Measurements from ENCODE around the gene MVB12B.

MVB12B gene

DNA sequence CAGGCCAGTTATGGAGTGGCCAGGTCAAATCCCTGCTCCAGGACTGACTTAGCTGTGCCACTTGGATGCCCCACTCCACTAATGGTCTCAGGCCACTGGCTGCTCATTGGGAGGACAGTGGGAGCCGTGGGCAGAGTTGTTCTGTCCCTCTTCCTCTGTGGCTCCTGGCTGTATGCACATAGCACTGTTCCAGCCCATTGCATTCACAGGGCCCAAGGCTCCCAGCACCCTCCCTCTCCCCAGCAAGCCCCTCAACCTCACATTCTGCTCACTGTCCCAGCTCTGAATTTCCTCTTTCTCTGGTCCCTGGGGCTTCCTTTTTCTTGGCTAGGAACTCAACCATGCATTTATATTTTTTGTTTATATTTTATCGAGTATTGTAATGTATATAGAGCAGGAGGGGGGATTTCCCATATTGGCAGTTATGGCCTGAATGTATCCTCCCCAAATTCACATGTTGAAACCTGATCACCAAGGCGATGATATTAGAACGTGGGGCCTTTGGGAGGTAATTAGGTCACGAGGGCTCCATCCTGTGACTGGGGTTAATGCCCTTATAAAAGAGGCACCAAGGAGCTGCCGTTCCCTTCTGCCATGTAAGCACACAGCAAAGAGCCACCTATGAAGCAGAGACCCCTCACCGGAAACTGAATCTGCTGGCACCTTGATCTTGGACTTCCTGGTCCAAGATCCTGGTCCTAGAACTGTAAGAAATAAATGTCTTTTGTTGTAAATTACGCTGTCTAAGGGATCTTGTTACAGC lies 17.0 kb upstream of the MVB12B start:
- ATAC-seq (ENCODE audit: low read depth) (no peak), DNase-seq (ENCODE audit: low spot score) (no peak)
- Histone ChIP-seq H3K27me3 (ENCODE audit: insufficient read depth, poor library complexity, severe bottlenecking) (no peaks in the 10 kb centered on the region), H3K9me3 (ENCODE audit: severe bottlenecking) (no peaks in the 10 kb centered on the region), H3K27ac (ENCODE audit: poor library complexity, severe bottlenecking) (no peak overlapping the region), H3K4me1 (ENCODE audit: insufficient read depth, poor library complexity, severe bottlenecking) (no peaks in the 10 kb centered on the region), H3K36me3 (ENCODE audit: low read depth) (no peaks in the 10 kb centered on the region), H3K4me3 (ENCODE audit: severe bottlenecking) (no peak overlapping the region)
- TF ChIP-seq CTCF (IDR thresholded peaks at IDR 0.05; ENCODE audit: poor library complexity, severe bottlenecking) = no peak

DNA sequence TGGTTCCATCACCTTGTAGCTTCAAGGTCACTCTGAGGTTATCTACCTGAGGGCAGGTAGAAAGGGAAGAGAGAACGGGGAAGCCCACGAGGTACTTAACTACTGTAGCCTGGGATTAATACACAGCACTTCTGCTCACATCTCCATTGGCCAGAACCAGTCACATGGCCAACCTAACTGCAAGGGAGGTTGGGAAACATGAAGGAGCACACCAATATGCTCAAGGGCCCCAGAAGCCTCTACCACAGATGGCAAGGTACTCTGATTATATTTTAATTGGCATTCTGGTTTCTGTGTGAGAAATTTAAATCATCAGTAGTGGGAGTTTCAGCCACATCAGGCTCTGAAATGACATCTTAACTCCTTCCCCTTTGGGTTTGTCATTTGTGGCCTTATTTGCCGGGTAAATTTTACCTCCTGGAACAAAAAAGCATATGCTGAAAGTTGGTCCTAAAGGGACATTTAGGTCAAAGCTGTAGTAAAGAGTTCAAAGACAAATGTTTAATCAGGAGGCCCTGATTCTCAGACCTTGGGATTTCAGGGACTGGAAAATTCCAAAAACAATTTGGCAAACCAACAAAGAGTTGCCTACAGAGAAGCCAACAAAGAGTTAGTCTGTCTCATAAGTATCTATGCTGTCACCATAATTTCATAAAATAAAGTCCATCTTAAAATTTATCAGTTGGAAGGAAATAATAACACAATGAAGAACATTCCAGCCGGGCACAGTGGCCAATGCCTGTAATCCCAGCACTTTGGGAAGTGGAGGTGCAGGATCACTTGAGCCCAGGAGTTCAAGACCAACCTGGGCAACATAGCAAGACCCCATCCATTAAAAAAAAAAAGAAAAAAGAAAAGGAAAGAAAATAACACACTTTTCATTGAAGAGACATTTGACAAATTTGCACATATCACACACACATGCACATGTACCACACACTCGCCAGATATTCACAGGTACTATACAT lies 13.8 kb upstream of the MVB12B start:
- TF ChIP-seq CTCF (IDR thresholded peaks at IDR 0.05; ENCODE audit: poor library complexity, severe bottlenecking) = no peak
- ATAC-seq (ENCODE audit: low read depth) (no peak), DNase-seq (ENCODE audit: low spot score) (no peak)
- Histone ChIP-seq H3K27ac (ENCODE audit: poor library complexity, severe bottlenecking) (no peak overlapping the region), H3K27me3 (ENCODE audit: insufficient read depth, poor library complexity, severe bottlenecking) (no peaks in the 10 kb centered on the region), H3K4me1 (ENCODE audit: insufficient read depth, poor library complexity, severe bottlenecking) (no peaks in the 10 kb centered on the region), H3K36me3 (ENCODE audit: low read depth) (no peaks in the 10 kb centered on the region), H3K4me3 (ENCODE audit: severe bottlenecking) (no peak overlapping the region), H3K9me3 (ENCODE audit: severe bottlenecking) (no peaks in the 10 kb centered on the region)

DNA sequence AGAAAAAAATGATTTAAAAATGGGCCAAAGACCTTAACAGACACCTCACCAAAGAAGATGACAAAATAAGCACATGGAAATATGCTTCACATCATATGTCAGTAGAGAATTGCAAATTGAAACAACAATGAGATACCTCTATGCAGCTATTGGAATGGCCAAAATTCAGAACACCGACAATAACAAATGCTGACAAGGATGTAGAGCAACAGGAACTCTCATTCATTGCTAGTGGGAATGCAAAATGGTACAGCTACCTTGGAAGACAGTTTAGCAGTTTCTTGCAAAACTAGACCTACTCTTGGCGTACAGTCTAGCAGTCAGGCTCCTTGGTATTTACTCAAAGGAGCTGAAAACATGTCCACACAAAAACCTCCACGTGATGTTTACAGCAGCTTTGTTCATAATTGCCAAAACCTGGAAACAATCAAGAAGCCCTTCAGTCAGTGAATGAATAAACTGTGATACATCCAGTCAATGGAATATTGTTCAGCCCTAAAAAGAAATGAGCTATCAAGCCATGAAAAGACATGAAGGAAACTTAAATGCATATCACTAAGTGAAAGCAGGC lies 10.5 kb upstream of the MVB12B start:
- H3K27me3 ChIP-seq (ENCODE audit: insufficient read depth, poor library complexity, severe bottlenecking) = no peaks in the 10 kb centered on the region
- TF ChIP-seq CTCF (IDR thresholded peaks at IDR 0.05; ENCODE audit: poor library complexity, severe bottlenecking) = no peak
- no peaks in the 10 kb centered on the region for H3K9me3 ChIP-seq (ENCODE audit: severe bottlenecking)
- no peak for ATAC-seq (ENCODE audit: low read depth)
- no peaks in the 10 kb centered on the region for H3K36me3 ChIP-seq (ENCODE audit: low read depth)
- no peaks in the 10 kb centered on the region for H3K4me1 ChIP-seq (ENCODE audit: insufficient read depth, poor library complexity, severe bottlenecking)
- no peak overlapping the region for H3K27ac ChIP-seq (ENCODE audit: poor library complexity, severe bottlenecking)
- H3K4me3 ChIP-seq (ENCODE audit: severe bottlenecking) = no peak overlapping the region
- no peak for DNase-seq (ENCODE audit: low spot score)

- Histone ChIP-seq H3K27me3 (ENCODE audit: insufficient read depth, poor library complexity, severe bottlenecking) (no peaks in the 10 kb centered on the region), H3K9me3 (ENCODE audit: severe bottlenecking) (no peaks in the 10 kb centered on the region), H3K4me3 (ENCODE audit: severe bottlenecking) (no peak overlapping the region), H3K36me3 (ENCODE audit: low read depth) (no peaks in the 10 kb centered on the region), H3K4me1 (ENCODE audit: insufficient read depth, poor library complexity, severe bottlenecking) (no peaks in the 10 kb centered on the region), H3K27ac (ENCODE audit: poor library complexity, severe bottlenecking) (no peak overlapping the region)
- peak; percentile 39 for TF ChIP-seq CTCF (IDR thresholded peaks at IDR 0.05; ENCODE audit: poor library complexity, severe bottlenecking)
- ATAC-seq (ENCODE audit: low read depth) = peak; percentile 36; the same call in 2 of the 3 replicates
- no peak for DNase-seq (ENCODE audit: low spot score)
These were observed 9.1 kb upstream of the MVB12B start for GRCh38 chr9:126317513-126317912.

Measured in RWPE2 (cell line).